Measurements from ENCODE around the gene ALDH3B2. TPM values are rescaled to one million over a fixed set of nuclear protein-coding genes. Genes with fewer than 3 reads are reported as not detected.

ALDH3B2 gene
- total RNA-seq, 2 experiments from 2014 or later: not detected

DNA sequence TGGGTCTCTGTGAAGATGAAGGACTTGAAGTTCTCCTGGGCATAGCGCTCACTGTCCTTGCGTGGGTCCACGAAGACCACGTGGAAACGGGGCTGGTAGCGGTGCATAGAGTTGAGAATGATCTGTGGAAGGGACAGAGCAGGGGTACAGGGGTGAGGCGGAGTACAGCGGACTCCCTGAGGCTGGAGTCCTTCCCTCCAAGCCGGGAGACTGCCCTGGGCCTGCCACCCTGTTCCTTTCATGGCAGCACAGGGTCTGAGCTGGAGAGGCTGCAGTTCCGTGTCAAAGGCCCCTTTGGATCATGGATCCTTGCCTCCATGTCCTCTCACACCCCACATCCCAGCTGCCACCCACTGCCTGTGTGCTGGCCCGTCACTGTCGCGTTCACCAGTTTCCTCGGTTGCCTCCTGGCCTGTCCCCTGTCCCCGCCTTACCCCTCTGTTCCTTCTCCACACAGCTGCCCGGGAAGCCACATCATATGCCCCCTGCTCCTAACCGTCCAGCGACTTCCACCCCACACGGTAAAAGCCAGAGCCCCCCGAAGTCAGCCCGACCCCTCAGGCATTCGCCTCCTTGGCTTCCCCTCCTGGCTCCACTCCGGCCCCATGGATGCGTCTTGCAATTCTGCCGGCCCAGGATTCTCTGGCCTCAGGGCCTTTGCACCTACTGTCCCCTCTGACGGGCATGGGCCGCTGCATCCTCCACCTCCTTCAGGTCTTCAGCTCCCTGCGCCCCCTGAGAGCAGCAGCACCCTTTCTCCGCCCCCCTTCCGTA is 41.3 kb downstream of the ALDH3B2 start:
- no peaks in the 10 kb centered on the region for H3K9me3 Mint-ChIP-seq
- ChIA-PET CTCF (interaction anchor here (9.6 kb wide), 1 partner anchor 14 kb away, joined by 114 read pairs; the partner anchor contains the start of gene ACY3), POLR2A (interaction anchor here (0.6 kb wide), 1 partner anchor 772 kb away, joined by 3 read pairs; no protein-coding TSS in a partner anchor)
- H3K4me1 Mint-ChIP-seq: peaks cover 23% of the 10 kb centered on the region
- no peak overlapping the region for H3K27ac Mint-ChIP-seq
- H3K4me3 Mint-ChIP-seq: no peak overlapping the region
- DNase-seq: no peak
- H3K36me3 Mint-ChIP-seq (ENCODE audit: low read depth): no peaks in the 10 kb centered on the region
- no peaks in the 10 kb centered on the region for H3K27me3 Mint-ChIP-seq

DNA sequence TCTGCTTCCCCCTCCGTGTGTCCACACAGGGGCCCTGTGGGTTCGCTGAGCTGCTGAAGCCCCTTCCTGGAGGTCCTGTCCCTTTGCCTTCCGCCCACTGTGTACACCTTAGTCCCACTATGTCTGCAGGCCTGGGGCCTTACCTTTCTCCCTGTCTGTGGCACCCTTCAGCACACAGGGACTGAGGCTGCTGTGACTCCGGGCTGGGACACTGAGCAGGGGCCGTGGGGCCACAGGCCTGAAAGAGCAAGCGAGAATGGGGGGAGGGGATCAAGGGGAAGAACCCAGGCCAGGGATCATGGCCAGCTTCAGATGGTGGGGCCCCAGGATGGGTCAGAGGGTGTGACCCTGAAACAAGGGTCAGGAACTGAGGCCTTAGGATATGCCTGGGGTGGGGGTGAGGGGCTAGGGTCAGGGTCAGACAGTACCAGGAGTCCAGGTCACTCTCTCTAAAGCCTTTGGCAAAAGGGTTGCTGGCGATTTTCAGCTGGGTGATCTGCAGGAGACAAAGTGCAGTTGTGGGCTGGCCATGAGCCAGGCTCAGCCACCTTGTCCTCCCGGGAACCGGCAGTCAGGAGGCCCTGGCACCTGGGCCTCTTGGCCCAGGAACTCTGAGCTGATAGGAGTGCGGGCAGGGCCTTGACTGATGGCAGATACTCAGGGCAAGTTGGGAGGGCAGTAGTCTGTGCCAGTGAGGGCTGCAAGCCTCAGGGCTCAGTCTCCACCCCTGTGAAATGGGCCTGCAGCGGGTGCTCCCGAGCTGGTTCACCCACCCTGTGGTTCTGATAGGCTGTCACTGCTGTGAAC is 42.0 kb downstream of the ALDH3B2 start:
- Mint-ChIP-seq H3K27me3 (no peaks in the 10 kb centered on the region), H3K36me3 (ENCODE audit: low read depth) (no peaks in the 10 kb centered on the region), H3K4me1 (peaks cover 25% of the 10 kb centered on the region), H3K4me3 (peak overlapping the region; percentile 46), H3K27ac (no peak overlapping the region), H3K9me3 (no peaks in the 10 kb centered on the region)
- CTCF ChIA-PET: interaction anchor here (5.1 to 9.6 kb wide), 2 partner anchors 15 to 17 kb away, joined by 84 to 114 read pairs; partner anchors contain the start of gene ACY3
- no peak for DNase-seq
- POLR2A ChIA-PET: no interaction called here

DNA sequence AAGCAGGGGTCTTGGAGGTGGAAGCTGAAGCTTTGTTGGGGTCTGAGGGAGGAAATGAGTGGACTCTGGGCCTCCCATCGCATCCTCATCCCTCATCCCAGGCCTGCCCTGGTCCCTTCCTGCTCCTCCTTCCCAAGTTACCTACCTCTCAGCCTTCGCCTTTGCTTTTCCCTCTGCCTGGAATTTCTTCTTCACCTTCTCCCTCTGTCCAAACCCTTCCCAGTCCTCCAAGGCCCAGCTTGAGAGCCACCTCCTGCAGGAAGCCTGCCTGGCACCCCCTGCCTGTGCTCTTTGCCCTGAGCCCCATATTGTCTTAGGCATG is 42.6 kb downstream of the ALDH3B2 start:
- Mint-ChIP-seq H3K9me3 (no peaks in the 10 kb centered on the region), H3K27ac (no peak overlapping the region), H3K4me3 (peak overlapping the region; percentile 46), H3K4me1 (peaks cover 20% of the 10 kb centered on the region), H3K27me3 (no peaks in the 10 kb centered on the region), H3K36me3 (ENCODE audit: low read depth) (no peaks in the 10 kb centered on the region)
- POLR2A ChIA-PET: no interaction called here
- no peak for DNase-seq
- CTCF ChIA-PET: interaction anchor here (0.6 to 9.6 kb wide), 3 partner anchors 15 to 40 kb away, joined by 3 to 114 read pairs (median 84); partner anchors contain the start of gene ACY3

DNA sequence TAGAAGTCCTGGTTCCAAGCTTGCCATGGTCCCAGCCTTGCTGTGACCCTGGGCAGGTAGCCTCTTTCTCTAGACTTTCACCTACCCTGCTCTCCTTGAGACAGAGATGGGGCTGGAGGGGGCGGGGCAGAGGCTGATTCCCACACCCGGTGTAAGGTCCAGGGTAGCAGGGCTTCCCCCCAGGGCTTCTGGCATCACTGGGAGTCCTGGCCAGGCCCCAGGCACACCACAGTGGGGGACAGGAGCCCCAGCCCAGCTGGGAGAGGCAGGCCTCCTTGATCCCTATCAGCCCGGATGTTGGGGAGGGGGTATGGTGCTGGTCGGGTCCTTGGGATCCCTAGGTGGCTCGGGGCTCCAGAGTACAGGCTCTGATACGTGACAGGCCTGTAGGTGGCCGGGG is 43.0 kb downstream of the ALDH3B2 start:
- ChIA-PET POLR2A (no interaction called here), CTCF (interaction anchor here (0.6 to 9.6 kb wide), 5 partner anchors 16 to 40 kb away, joined by 3 to 114 read pairs (median 4); partner anchors contain the start of gene ACY3)
- Mint-ChIP-seq H3K27ac (peak overlapping the region; percentile 36), H3K27me3 (no peaks in the 10 kb centered on the region), H3K9me3 (no peaks in the 10 kb centered on the region), H3K4me3 (peak overlapping the region; percentile 84), H3K36me3 (ENCODE audit: low read depth) (no peaks in the 10 kb centered on the region), H3K4me1 (peaks cover 18% of the 10 kb centered on the region)
- no peak for DNase-seq

- Mint-ChIP-seq H3K27me3 (no peaks in the 10 kb centered on the region), H3K4me1 (peaks cover 18% of the 10 kb centered on the region), H3K27ac (peak overlapping the region; percentile 86), H3K4me3 (peak overlapping the region; percentile 84), H3K36me3 (ENCODE audit: low read depth) (no peaks in the 10 kb centered on the region), H3K9me3 (no peaks in the 10 kb centered on the region)
- CTCF ChIA-PET: interaction anchor here (1.1 to 9.6 kb wide), 11 partner anchors 9 to 70 kb away, joined by 3 to 114 read pairs (median 6); partner anchors contain the start of genes ACY3 and TBX10
- DNase-seq: no peak
- POLR2A ChIA-PET: no interaction called here
Observed at GRCh38 chr11:67630943-67631331, 43.5 kb downstream of the ALDH3B2 start.

- Mint-ChIP-seq H3K4me3 (peak overlapping the region; percentile 84), H3K36me3 (ENCODE audit: low read depth) (no peaks in the 10 kb centered on the region), H3K9me3 (no peaks in the 10 kb centered on the region), H3K4me1 (peaks cover 20% of the 10 kb centered on the region), H3K27me3 (no peaks in the 10 kb centered on the region), H3K27ac (peak overlapping the region; percentile 95)
- POLR2A ChIA-PET: interaction anchor here (0.6 kb wide), 2 partner anchors 20 to 147 kb away, joined by 3 read pairs; partner anchors contain the start of gene AIP
- CTCF ChIA-PET: interaction anchor here (0.5 to 9.6 kb wide), 20 partner anchors 9 to 151 kb away, joined by 3 to 114 read pairs (median 4); partner anchors contain the start of genes ACY3 and TBX10
- DNase-seq: peak; percentile 95
Observed at GRCh38 chr11:67630228-67630942, 44.0 kb downstream of the ALDH3B2 start.

DNA sequence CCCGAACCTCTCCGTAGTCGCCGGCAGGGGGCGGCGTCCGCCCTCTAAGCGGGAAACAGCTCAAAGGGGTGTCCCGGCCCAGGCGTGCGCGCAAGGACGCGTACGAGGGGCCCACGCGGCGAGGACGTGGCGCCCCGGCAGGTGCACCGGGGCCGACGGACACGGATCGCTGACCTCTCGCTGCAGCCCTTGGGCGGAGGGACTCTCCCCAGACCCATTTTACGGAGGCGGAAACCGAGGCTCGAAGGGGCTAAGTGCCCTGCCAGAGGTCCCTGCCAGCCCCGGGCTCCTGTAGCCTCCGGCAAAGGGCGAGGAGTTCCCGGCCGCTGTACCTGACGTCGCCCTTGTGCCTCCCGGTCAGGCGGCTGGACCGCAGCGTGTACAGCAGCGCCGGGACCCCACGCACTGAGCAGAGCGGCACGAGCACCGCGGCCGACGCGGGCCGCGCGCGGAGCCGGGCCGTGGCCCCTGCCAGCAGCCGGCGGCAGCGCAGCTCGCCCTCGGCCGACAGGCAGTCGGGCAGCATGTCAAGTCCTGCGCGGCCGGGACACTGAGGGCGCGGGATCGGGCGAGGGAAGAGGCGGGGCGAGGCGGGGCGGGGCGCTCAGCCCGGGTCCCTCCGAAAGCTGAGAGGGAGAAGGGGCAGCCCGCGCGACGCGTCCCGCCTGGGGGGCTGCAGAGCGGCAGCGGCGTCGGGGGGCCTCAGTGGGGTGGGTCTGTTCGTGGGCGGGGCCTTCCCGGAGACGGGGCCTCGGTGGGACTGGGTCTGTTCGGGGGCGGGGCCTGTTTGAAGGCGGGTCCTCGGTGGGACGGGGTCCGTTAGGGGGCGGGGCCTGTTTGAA is 44.8 kb downstream of the ALDH3B2 start, which contains the start of gene NUDT8:
Gene NUDT8, minus strand, starts transcription at position 552 of the 842 bp plus-strand sequence. Its CDS starts 26 bp downstream, at position 526.
- ChIA-PET POLR2A (interaction anchor here (0.5 to 0.6 kb wide), 3 partner anchors 10 to 146 kb away, joined by 3 to 5 read pairs (median 3); partner anchors contain the start of gene AIP), CTCF (interaction anchor here (0.5 to 9.6 kb wide), 28 partner anchors 8 to 285 kb away, joined by 3 to 114 read pairs (median 4); partner anchors contain the start of genes ACY3 and TBX10)
- peak; percentile 97 for DNase-seq
- H3K9me3 Mint-ChIP-seq: no peaks in the 10 kb centered on the region
- H3K27me3 Mint-ChIP-seq: no peaks in the 10 kb centered on the region
- H3K4me1 Mint-ChIP-seq: peaks cover 24% of the 10 kb centered on the region
- peak within 1 kb of the TSS; percentile 95 for H3K27ac Mint-ChIP-seq
- peak within 1 kb of the TSS; percentile 84 for H3K4me3 Mint-ChIP-seq
- no peaks in the 10 kb centered on the region for H3K36me3 Mint-ChIP-seq (ENCODE audit: low read depth)

GRCh38 chr11:67628710-67629385 is 45.6 kb downstream of the ALDH3B2 start:
- POLR2A ChIA-PET: interaction anchor here (0.5 kb wide), 1 partner anchor 9 kb away, joined by 5 read pairs; no protein-coding TSS in a partner anchor
- CTCF ChIA-PET: interaction anchor here (0.6 to 9.6 kb wide), 21 partner anchors 9 to 284 kb away, joined by 3 to 114 read pairs (median 5); partner anchors contain the start of gene ACY3
- Mint-ChIP-seq H3K4me1 (peaks cover 24% of the 10 kb centered on the region), H3K4me3 (peak overlapping the region; percentile 84), H3K36me3 (ENCODE audit: low read depth) (no peaks in the 10 kb centered on the region), H3K9me3 (no peaks in the 10 kb centered on the region), H3K27me3 (no peaks in the 10 kb centered on the region), H3K27ac (peak overlapping the region; percentile 83)
- no peak for DNase-seq

DNA sequence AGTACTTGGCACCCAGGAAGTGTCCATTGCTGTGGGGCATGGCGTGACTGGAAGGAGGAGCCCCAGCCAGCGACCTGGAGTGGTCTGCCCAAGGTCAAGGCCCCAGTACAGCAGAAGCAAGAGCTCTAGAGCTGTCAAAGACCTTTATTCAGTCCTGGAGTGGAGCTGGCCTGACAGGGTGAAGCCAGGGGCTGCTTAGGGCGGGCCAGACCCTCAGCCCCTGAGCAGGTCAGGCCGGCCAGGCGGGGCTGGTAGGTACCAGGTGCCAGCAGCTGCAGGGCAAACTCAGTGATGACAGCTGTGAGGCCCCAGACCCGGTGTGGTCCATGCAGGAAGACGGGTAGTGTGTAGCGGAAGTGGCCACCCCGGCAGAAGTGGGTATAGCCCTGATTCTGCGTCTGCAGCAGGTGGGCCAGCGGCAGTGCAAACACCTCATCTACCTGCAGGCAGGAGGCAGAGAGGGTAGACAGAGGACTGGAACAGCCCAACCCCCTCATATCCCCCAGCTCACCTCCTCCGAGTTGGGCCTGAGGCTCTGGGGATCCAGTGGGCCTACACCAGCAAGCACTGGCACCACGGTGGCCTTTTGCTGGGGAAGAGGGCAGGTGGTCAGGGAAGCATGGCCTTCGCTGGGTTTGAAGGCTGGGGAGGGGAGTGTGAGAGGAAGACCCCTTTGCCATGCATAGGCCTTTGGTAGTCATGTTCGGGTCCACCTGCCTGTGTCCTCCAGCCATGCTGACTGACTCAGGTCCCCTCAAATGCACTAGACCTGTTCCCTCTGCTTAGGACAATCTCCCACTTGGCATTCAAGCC is 46.4 kb downstream of the ALDH3B2 start:
- Mint-ChIP-seq H3K27me3 (no peaks in the 10 kb centered on the region), H3K4me1 (peaks cover 24% of the 10 kb centered on the region), H3K4me3 (no peak overlapping the region), H3K27ac (no peak overlapping the region), H3K36me3 (ENCODE audit: low read depth) (no peaks in the 10 kb centered on the region), H3K9me3 (no peaks in the 10 kb centered on the region)
- no peak for DNase-seq
- POLR2A ChIA-PET: no interaction called here
- CTCF ChIA-PET: interaction anchor here (0.6 to 9.6 kb wide), 12 partner anchors 8 to 77 kb away, joined by 3 to 114 read pairs (median 6); partner anchors contain the start of gene ACY3

DNA sequence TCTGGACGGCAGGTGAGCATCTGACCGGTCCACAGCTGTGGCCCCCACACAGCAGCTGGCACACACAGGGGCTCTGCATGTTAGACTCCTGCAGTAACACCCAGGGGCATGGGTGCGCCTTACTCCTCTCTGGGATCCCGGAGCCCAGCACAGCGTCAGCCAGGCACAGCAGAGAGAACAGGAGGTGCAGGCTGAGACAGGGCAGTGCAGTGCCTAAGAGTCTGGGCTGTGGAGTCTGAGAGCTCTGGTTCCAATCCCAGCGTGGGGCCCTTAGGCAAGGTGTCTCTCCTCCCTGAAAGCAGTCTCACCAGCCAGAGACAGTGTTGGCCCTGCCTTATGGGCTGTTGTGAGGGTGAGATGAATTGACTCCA is 47.0 kb downstream of the ALDH3B2 start:
- no peaks in the 10 kb centered on the region for H3K9me3 Mint-ChIP-seq
- H3K27ac Mint-ChIP-seq: peak overlapping the region; percentile 41

More for the DNA sequence above, 47.0 kb downstream of the ALDH3B2 start:
- Mint-ChIP-seq H3K4me3 (no peak overlapping the region), H3K27me3 (no peaks in the 10 kb centered on the region), H3K36me3 (ENCODE audit: low read depth) (no peaks in the 10 kb centered on the region), H3K4me1 (peaks cover 24% of the 10 kb centered on the region)
- no peak for DNase-seq
- ChIA-PET CTCF (interaction anchor here (1.4 to 9.6 kb wide), 3 partner anchors 12 to 32 kb away, joined by 4 to 114 read pairs (median 5); partner anchors contain the start of gene ACY3), POLR2A (no interaction called here)

Data from activated CD4-positive, alpha-beta T cell treated with anti-CD3 and anti-CD28 coated beads, Interleukin-2, amount 10 ng/mL, durations not matched to agents 7 days and 5 days (primary cell).